Fibroblast of villous mesenchyme (primary cell): Measurements from ENCODE around the gene THRB. TPM values are rescaled to one million over a fixed set of nuclear protein-coding genes. Genes with fewer than 3 reads are reported as not detected.
A peak's percentile ranks its signal among the peaks of the same experiment; 100 is the strongest.

Source experiments
- DNase-seq: peaks from one replicate; pipeline ENCODE4 v3.0.0-alpha.2; 2010; ENCODE audit warnings: low read depth
- H3K4me3 ChIP-seq: 2 replicates; pipeline ENCODE4 v1.5.1; 2011; ENCODE audit warnings: low read depth, mild to moderate bottlenecking, low read length
- CTCF ChIP-seq: IDR thresholded peaks from 2 replicates; pipeline ENCODE4 v1.5.1; 2012; ENCODE audit warnings: low read depth, mild to moderate bottlenecking, low read length; ENCODE audit not compliant: insufficient read depth
- total RNA-seq: library from RNA; depleted of rRNA; stranded (reverse); fragments of >200 nt; gene quantifications from 2 replicates; pipeline ENCODE4 v1.2.3, GENCODE V29; 2012

Gene THRB
- total RNA-seq, 1 donor = 13.4 TPM

DNA sequence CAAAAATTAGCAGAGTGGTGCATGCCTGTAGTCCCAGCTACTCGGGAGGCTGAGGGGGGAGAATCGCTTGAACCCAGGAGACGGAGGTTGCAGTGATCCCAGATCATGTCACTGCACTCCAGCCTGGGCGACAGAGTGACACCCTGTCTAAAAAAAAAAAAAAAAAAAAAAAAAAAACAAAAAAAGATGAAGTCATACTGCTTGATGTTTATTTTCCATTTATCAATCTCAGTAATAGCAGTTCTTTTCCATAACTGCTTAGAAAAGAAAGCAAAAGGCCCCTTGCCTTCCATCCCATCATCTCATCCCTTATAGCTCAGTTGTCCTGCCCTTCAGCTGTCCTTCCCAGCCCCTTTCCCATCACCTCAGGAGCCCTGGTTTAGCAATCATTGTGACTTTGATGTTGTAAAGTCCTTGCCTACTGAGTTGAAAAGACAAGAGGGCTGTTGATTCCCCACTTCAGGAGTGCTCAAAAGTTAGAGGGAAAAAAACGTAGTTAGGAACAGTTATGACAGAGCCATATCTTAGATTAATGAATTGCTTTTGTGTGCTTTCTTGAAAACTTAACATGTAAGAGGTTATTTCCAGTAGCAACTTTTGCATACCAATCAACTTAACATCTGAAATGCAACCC lies 18.0 kb upstream of the THRB start:
- no peak for DNase-seq
- H3K4me3 ChIP-seq = no peak overlapping the region
- TF ChIP-seq CTCF = no peak

DNA sequence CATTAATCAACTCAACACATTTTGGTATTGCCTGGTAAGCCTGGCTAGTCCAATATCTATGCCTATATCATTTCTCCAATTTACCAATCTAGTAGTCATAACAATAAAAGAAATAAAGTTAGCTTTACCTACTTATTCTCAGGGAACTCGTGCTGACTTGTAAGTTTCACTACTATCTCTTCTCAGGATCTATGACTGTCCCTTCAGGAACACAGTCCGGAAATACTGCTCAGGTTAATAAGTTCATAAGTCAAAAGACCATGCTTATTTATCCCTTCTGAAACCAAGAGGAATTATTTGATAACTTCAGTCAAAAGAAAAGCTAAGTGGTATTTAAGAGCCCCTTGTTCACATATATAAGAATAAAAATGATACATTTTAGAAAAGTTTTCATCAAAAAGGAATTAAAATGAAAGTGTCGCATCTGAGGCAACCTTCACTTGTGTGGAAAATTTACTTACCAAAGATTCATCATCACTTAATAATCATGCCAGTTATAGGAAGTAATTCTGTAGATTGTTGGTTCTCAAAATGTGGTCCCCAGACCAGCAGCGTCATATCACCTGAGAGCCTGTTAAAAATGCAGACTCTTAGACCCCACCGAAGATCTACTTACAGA lies 15.5 kb upstream of the THRB start:
- DNase-seq = peak; percentile 42
- no peak overlapping the region for H3K4me3 ChIP-seq
- no peak for TF ChIP-seq CTCF

GRCh38 chr3:24508423-24508839 lies 13.8 kb upstream of the THRB start:
- no peak overlapping the region for H3K4me3 ChIP-seq
- no peak for TF ChIP-seq CTCF
- peak; percentile 63 for DNase-seq

DNA sequence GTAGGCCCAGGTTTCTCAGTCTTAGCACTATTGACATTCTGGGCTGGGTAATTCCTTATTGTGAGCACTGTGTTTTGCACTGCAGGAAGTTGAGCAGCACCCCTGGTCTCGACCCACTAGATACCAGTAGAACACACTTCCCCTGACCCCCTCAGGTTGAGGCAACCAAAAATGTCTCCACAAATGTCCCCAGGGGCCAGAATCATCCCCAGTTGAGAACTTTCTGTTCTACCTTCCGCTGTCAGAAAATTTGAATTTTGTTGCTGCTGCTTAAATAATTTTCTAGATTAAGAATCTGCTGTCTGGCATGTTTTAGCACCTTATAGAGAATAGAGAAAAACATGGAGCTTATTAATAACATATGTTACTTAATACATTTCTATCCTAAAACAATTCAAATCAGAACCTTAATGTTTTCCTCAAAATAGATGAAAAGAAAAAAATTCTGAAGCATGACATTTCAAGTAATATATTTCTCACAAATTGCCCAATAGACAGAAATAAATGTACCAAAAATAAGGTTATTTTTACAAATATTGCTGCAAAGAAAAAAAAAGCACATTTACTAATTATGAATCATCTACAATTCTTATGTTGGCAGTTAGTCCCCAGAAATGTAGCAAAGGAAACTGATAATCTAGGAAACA lies 13.2 kb upstream of the THRB start:
- no peak for TF ChIP-seq CTCF
- no peak overlapping the region for H3K4me3 ChIP-seq

DNA sequence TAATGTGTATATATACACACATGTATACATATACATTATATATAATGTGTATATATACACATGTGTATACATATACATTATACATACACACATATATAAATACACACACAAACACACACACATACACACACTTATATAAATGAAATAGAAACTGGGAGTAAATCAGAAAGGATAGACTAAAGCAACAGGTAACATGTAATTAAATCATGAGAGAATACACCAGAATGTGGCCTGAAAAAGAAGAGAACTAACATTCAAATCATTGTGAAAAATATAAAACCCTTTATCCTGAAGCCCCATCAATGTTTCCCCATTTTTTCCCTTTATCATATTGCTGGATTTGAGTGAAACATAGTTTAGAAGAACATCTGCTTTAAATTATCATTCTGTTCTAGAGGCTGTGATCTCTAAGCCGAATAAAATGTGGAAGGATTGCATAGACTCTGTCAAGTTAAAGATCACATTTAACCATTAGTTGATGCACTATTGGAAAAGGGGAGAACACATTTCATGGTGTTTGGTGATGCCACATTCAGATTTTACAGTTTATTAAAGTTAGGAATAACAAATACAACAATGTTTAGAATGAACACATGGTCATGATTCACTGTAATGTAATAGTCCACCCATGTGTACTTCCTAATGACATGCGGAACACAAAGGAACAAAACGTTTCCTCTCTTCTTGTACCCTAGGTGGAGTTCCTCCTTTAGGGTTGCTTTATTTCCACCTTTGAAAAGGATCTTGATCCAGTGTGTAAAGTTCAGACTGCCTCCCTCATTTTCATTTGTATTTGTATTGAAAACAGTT lies 12.5 kb upstream of the THRB start:
- no peak overlapping the region for H3K4me3 ChIP-seq
- TF ChIP-seq CTCF = no peak
- DNase-seq = no peak

More for the DNA sequence above, 13.2 kb upstream of the THRB start:
- DNase-seq = no peak

- TF ChIP-seq CTCF = no peak
- peak; percentile 47 for DNase-seq
- H3K4me3 ChIP-seq = no peak overlapping the region
These were observed 11.3 kb upstream of the THRB start for GRCh38 chr3:24505691-24506550.
